Large intestine (tissue), 3 donors: ENCODE results near the gene TSPAN6. TPM values are rescaled to one million over a fixed set of nuclear protein-coding genes. Genes with fewer than 3 reads are reported as not detected.

Source experiments
- DNase-seq, 2 donors: peaks; one replicate each; pipeline versions ENCODE4 v3.0.0 to v3.0.0-alpha.2; 2013
- H3K27ac ChIP-seq: one replicate; pipeline ENCODE4 v1.5.1; 2013; ENCODE audit warnings: low read length
- H3K27me3 ChIP-seq: 2 replicates; pipeline ENCODE4 v1.6.1; 2013; ENCODE audit warnings: low read length; ENCODE audit not compliant: control insufficient read depth, insufficient read depth
- H3K36me3 ChIP-seq: 2 replicates; pipeline ENCODE4 v1.6.1; 2013; ENCODE audit warnings: low read length; ENCODE audit not compliant: control insufficient read depth, insufficient read depth
- H3K4me1 ChIP-seq: one replicate; pipeline ENCODE4 v1.6.1; 2013; ENCODE audit warnings: low read length; ENCODE audit not compliant: control insufficient read depth, insufficient read depth
- H3K4me3 ChIP-seq: one replicate; pipeline ENCODE4 v1.5.1; 2013; ENCODE audit warnings: low read length
- H3K9me3 ChIP-seq: one replicate; pipeline ENCODE4 v1.6.1; 2013; ENCODE audit warnings: mild to moderate bottlenecking, low read depth, low read length, moderate library complexity; ENCODE audit not compliant: control insufficient read depth
- WGBS: methylation state at CpG from one replicate; pipeline ENCODE4 v1.1.5; 2013; ENCODE audit warnings: low lambda C conversion rate; ENCODE audit not compliant: insufficient coverage; 5-methylcytosine and 5-hydroxymethylcytosine counted together
- polyA plus RNA-seq: library from polyadenylated mRNA; unstranded; fragments of 120-200 nt; gene quantifications from one replicate; pipeline ENCODE4 v1.2.1, GENCODE V29; 2013

Gene TSPAN6
- polyA plus RNA-seq, 1 donor: 115 TPM

DNA sequence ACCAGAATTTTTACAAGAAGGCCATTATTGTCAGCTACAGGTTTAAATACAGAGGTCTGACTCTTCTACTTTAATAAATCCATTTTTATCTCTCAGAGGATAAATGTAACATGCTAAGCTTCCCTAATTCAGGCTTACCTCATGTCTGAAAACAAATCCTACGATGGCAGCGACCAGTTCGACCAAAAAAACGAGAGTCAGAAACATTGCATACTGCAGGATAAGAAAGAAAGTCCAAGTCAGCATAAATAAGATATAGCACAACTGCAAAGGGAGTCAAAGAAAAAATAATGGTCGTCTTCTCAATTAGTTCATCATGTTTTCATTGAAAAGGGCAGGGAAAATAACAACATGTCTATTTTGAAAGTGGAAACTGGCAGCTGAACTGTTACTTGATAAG is 1.6 kb downstream of the TSPAN6 start:
- Histone ChIP-seq H3K4me3 (peak overlapping the region; percentile 68), H3K27ac (no peak overlapping the region), H3K4me1 (no peaks in the 10 kb centered on the region), H3K9me3 (no peaks in the 10 kb centered on the region), H3K27me3 (no peaks in the 10 kb centered on the region), H3K36me3 (peaks cover 10% of the 10 kb centered on the region)
- no CpG with 5 or more reads among the region's 5 CpGs for WGBS
- DNase-seq: no peak

DNA sequence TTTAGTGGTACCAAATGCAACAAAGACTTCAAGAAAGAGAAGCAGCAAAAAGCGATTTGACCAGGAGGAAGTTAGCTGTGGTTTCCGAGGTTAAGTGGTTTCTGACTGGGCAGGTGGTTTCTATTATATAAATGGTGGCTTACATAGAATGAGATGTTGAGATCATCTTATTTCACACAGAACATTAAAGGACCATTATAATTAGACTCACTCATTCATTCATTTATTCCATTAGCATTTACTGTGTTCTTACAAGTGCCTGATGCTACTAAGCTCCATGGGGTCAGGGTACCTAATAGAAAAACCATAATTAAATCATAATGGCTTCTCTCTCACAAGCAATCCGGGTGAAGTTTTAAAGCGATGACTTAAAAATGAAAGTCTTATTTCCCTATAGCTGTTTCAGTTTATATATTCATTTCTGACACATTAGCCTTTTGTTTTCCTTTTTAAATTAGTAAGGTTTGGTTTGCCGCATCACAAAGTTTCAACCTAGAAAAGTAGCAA is 10.6 kb downstream of the TSPAN6 start:
- Histone ChIP-seq H3K27ac (no peak overlapping the region), H3K9me3 (no peaks in the 10 kb centered on the region), H3K4me1 (no peaks in the 10 kb centered on the region), H3K4me3 (no peak overlapping the region), H3K27me3 (no peaks in the 10 kb centered on the region), H3K36me3 (peaks cover 7% of the 10 kb centered on the region)
- no peak for DNase-seq
- 80% methylated on average over 3 of the region's 5 CpGs for WGBS

DNA sequence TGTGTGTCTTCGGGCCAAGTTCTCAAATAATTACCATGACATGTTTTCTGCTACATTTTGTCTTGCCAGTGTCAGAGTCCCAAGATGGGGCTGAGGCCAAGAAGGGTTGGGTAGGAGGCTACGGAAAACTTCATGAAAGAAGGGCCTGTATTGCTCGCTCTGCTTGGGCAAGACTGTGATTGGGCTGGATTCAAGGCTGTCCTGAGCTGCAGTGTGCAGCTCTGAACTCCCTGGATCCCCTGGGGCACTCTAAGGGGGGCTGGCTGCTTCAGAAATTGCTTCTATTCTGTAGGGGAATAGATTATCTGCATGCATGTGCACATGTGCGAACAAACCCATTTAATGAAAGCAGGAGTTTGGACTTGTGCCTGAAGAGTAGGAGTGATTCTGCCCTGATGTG is 13.6 kb downstream of the TSPAN6 start:
- no peaks in the 10 kb centered on the region for H3K4me1 ChIP-seq
- H3K9me3 ChIP-seq: no peaks in the 10 kb centered on the region
- no peaks in the 10 kb centered on the region for H3K36me3 ChIP-seq

DNA sequence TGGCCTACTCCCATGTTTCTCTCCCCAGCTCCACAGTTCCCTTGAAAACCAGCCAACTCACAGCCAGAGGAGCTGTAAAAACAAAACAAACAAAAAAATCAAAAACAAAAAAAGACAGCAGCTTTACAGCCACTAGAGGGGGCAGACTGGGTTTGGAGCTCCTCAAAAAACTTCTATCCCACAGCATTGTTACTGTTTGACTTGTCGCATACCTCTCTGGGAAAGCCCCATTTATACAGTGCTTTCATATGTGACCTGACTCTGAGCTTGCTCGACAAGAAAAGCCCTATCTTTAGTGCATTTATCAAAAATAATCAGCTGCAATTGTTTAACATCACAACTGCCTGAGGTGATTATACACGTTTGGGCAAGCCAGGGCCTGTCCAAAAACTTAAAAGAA is 21.6 kb downstream of the TSPAN6 start:
- Histone ChIP-seq H3K4me1 (no peaks in the 10 kb centered on the region), H3K27me3 (no peaks in the 10 kb centered on the region), H3K27ac (no peak overlapping the region), H3K9me3 (no peaks in the 10 kb centered on the region), H3K4me3 (no peak overlapping the region), H3K36me3 (no peaks in the 10 kb centered on the region)
- WGBS: no CpG with 5 or more reads among the region's 3 CpGs
- no peak for DNase-seq

More for the DNA sequence above, 13.6 kb downstream of the TSPAN6 start:
- Histone ChIP-seq H3K27me3 (no peaks in the 10 kb centered on the region), H3K4me3 (no peak overlapping the region), H3K27ac (no peak overlapping the region)
- no peak for DNase-seq
- WGBS: no CpG with 5 or more reads among the region's 4 CpGs

DNA sequence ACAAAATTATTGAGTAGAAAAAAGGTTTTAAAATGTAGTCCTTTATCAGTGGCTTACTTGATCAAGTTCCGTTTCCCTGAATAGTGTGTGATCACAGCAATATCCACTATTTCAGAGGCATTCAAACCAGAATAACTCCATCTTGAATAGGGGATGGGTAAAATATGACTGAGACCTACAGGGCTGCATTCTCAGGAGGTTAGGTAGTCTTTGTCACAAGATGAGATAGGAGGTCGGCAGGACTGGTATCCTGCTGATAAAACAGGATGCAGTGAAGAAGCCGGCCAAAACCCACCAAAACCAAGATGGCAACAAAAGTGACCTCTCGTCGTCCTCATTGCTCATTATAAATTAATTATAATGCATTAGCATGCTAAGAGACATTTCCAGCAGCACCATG is 24.7 kb downstream of the TSPAN6 start:
- DNase-seq: no peak
- Histone ChIP-seq H3K27me3 (no peaks in the 10 kb centered on the region), H3K4me1 (no peaks in the 10 kb centered on the region), H3K36me3 (no peaks in the 10 kb centered on the region), H3K4me3 (no peak overlapping the region), H3K27ac (no peak overlapping the region), H3K9me3 (no peaks in the 10 kb centered on the region)
- WGBS: no CpG with 5 or more reads among the region's 5 CpGs

DNA sequence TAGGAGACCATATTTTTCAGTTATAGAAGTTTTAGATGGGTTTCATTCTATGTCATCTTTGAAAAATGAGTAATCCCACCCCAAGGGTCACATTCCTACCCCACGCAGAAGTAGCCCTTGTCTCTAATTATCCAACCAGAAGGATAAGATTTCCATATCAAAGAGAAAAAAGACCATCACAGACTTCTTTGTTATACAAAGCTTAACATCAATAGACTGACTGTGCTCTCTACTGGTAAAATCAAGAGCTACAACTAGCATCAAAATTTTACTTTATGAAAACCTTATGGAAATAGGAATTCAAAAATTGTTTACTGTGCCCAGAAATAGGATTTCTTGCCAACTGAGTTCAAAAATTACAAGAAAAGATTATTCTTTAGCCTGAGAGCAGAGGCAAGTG is 27.0 kb downstream of the TSPAN6 start:
- Histone ChIP-seq H3K27me3 (no peaks in the 10 kb centered on the region), H3K4me1 (no peaks in the 10 kb centered on the region), H3K9me3 (no peaks in the 10 kb centered on the region), H3K36me3 (no peaks in the 10 kb centered on the region), H3K27ac (no peak overlapping the region), H3K4me3 (no peak overlapping the region)
- no peak for DNase-seq
- WGBS: no CpG with 5 or more reads among the region's 1 CpG

DNA sequence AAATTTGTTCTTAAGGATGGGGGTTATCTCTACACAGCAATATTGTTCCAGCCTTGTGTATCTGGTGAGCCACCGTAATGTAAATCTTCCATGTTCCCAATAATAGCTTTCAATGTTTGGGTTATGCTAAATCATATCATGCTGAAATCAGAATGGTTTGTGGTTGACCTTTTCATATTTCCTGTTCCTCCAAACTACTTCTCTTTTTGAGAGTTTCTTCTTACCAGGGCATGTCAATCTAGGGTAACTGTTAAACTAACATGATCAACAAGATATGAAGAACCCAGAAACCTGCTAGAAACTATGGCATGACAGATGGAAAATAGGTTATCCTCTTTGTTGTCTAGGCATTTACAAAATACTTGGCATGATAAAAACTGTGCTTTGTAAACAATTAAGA is 29.9 kb downstream of the TSPAN6 start:
- no CpG with 5 or more reads among the region's 1 CpG for WGBS
- H3K27me3 ChIP-seq: no peaks in the 10 kb centered on the region
- H3K27ac ChIP-seq: no peak overlapping the region
- DNase-seq: no peak
- no peak overlapping the region for H3K4me3 ChIP-seq
- H3K36me3 ChIP-seq: no peaks in the 10 kb centered on the region
- H3K4me1 ChIP-seq: no peaks in the 10 kb centered on the region
- H3K9me3 ChIP-seq: no peaks in the 10 kb centered on the region

DNA sequence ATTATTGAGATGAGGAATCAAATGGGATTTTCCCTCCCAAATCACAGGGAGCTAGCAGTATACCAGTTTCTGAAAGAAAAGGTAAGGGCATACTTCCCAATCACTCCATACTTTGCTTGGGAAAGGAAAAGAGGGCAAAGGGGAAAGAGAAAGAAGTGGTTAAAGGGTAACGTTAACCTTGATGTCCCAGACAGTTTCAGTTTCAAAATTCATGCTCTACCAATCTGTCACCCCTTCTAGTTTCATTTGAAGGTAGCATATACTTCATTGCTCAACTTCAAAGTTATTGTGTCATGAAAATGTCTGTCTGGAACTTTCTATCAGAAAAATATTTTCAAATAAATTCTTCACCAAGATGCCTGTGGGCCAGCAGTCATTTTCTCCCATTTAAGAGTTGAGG is 35.8 kb downstream of the TSPAN6 start:
- Histone ChIP-seq H3K4me1 (peaks cover 5% of the 10 kb centered on the region), H3K36me3 (no peaks in the 10 kb centered on the region), H3K9me3 (no peaks in the 10 kb centered on the region), H3K4me3 (no peak overlapping the region), H3K27me3 (no peaks in the 10 kb centered on the region), H3K27ac (peak overlapping the region; percentile 38)
- peak in 1 of 2 donors; percentile 53 for DNase-seq
- WGBS: no CpG with 5 or more reads among the region's 1 CpG

DNA sequence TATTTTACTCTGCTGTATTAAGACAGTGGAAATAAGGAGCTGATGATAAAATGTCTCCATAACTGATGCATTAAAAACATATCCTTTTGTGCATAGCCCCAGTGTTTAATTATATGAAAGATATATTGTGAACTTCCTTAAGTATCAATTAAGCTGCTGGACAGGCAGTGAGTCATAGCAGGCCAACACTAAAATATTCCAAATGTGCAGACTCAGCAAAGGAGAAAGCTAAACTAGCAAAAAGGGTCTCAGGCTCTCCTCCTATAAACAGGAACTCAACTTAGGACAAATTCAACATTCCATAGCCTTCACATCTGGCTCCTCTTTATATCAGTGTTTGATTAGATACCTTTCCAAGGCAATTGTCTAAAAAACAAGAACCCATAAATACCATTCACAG is 36.3 kb downstream of the TSPAN6 start:
- H3K9me3 ChIP-seq: no peaks in the 10 kb centered on the region
- H3K4me3 ChIP-seq: no peak overlapping the region
- H3K4me1 ChIP-seq: peaks cover 5% of the 10 kb centered on the region
- H3K36me3 ChIP-seq: no peaks in the 10 kb centered on the region
- peak overlapping the region; percentile 38 for H3K27ac ChIP-seq
- no peaks in the 10 kb centered on the region for H3K27me3 ChIP-seq
- no peak for DNase-seq

DNA sequence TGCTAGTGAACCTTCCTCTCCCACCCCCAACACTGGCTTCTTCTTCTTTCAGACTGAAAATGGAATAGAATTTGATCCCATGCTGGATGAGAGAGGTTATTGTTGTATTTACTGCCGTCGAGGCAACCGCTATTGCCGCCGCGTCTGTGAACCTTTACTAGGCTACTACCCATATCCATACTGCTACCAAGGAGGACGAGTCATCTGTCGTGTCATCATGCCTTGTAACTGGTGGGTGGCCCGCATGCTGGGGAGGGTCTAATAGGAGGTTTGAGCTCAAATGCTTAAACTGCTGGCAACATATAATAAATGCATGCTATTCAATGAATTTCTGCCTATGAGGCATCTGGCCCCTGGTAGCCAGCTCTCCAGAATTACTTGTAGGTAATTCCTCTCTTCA is 37.1 kb downstream of the TSPAN6 start:
- Histone ChIP-seq H3K4me1 (peaks cover 5% of the 10 kb centered on the region), H3K36me3 (no peaks in the 10 kb centered on the region), H3K27ac (no peak overlapping the region), H3K9me3 (no peaks in the 10 kb centered on the region), H3K27me3 (no peaks in the 10 kb centered on the region), H3K4me3 (no peak overlapping the region)
- no peak for DNase-seq
- WGBS: no CpG with 5 or more reads among the region's 9 CpGs

DNA sequence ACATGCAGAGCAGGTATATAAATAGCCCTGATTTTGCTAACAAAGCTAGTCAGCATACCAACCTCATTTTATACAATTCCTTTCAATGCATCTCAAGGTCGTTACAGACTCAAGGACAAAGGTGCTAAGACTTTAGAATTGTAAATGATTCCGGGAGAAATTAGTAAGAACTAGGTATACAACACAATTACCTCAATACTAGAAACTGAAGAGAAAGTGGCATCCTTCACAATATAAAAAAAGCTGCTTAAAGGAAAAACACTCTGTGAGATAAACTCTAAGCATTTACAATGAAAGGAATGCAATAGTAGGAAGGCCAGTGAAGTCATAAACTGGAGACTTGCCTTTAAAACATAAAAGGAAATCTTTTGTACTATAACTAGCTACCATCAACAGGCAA is 40.0 kb downstream of the TSPAN6 start:
- H3K27me3 ChIP-seq: no peaks in the 10 kb centered on the region
- no CpG with 5 or more reads among the region's 2 CpGs for WGBS
- H3K27ac ChIP-seq: no peak overlapping the region

More for the DNA sequence above, 40.0 kb downstream of the TSPAN6 start:
- H3K4me1 ChIP-seq: peaks cover 19% of the 10 kb centered on the region
- no peak overlapping the region for H3K4me3 ChIP-seq
- H3K9me3 ChIP-seq: no peaks in the 10 kb centered on the region
- H3K36me3 ChIP-seq: no peaks in the 10 kb centered on the region
- DNase-seq: no peak
